Measurements from ENCODE around the gene HES5.

Gene HES5

GRCh38 chr1:2514863-2515762 is 14.9 kb downstream of the HES5 start:
- no peak for DNase-seq

- no peak for DNase-seq
Measured at GRCh38 chr1:2513939-2514652, 16.0 kb downstream of the HES5 start.

- no peak for DNase-seq
Measured at GRCh38 chr1:2512862-2513421, 17.1 kb downstream of the HES5 start.

- DNase-seq: no peak
Measured at GRCh38 chr1:2510366-2511155, 19.5 kb downstream of the HES5 start.

GRCh38 chr1:2509589-2509988 is 20.5 kb downstream of the HES5 start:
- no peak for DNase-seq

GRCh38 chr1:2508751-2509150 is 21.3 kb downstream of the HES5 start:
- no peak for DNase-seq

GRCh38 chr1:2508180-2508579 is 21.9 kb downstream of the HES5 start:
- DNase-seq: no peak

- DNase-seq: no peak
Measured at GRCh38 chr1:2507744-2508155, 22.3 kb downstream of the HES5 start.

- no peak for DNase-seq
Measured at GRCh38 chr1:2506901-2507565, 23.0 kb downstream of the HES5 start.

- DNase-seq: no peak
Measured at GRCh38 chr1:2506007-2506860, 23.8 kb downstream of the HES5 start.

- DNase-seq: no peak
Measured at GRCh38 chr1:2505461-2505994, 24.5 kb downstream of the HES5 start.

GRCh38 chr1:2504949-2505272 is 25.2 kb downstream of the HES5 start:
- no peak for DNase-seq

- no peak for DNase-seq
Measured at GRCh38 chr1:2504225-2504948, 25.7 kb downstream of the HES5 start.

- DNase-seq: no peak
Measured at GRCh38 chr1:2503554-2504224, 26.4 kb downstream of the HES5 start.

GRCh38 chr1:2502661-2503553 is 27.2 kb downstream of the HES5 start:
- no peak for DNase-seq

- DNase-seq: no peak
Measured at GRCh38 chr1:2502210-2502609, 27.9 kb downstream of the HES5 start.

- DNase-seq: no peak
Measured at GRCh38 chr1:2501820-2502119, 28.3 kb downstream of the HES5 start.

GRCh38 chr1:2501041-2501819 is 28.8 kb downstream of the HES5 start:
- DNase-seq: no peak
